ENCODE measurements around the gene SAFB. TPM values are rescaled to one million over a fixed set of nuclear protein-coding genes. Genes with fewer than 3 reads are reported as not detected.

Gene SAFB
- total RNA-seq, 1 experiment from 2014 or later: 143 TPM

GRCh38 chr19:5676105-5676771 lies 53.4 kb downstream of the SAFB start:
- no TSS peak for BruUV-seq (replicated peaks)
- Histone ChIP-seq H3K79me2 (ENCODE audit: insufficient read depth, low read length) (peaks cover 12% of the 10 kb centered on the region), H3K9ac (ENCODE audit: low read length) (no peak overlapping the region), H2AFZ (ENCODE audit: low read depth, low read length, poor library complexity, severe bottlenecking) (no peak overlapping the region), H3K9me3 (ENCODE audit: control insufficient read depth in 1 of 2, insufficient read depth in 1 of 2, low read depth in 1 of 2, low read length in 2 of 2) (no peaks in the 10 kb centered on the region), H3K4me2 (ENCODE audit: low read length) (no peak overlapping the region), H3K27ac (ENCODE audit: low read depth, low read length) (no peak overlapping the region), H4K20me1 (ENCODE audit: insufficient read depth) (no peaks in the 10 kb centered on the region), H3K9me2 (ENCODE audit: insufficient read depth) (no peaks in the 10 kb centered on the region), H3K4me3 (replicated peaks in 1 of 2; ENCODE audit: low read depth in 1 of 2, low read length in 2 of 2) (no peak overlapping the region), H3K4me1 (ENCODE audit: control insufficient read depth in 1 of 2, insufficient read depth in 2 of 2, low read length in 2 of 2) (peaks cover 4 to 15% of the 10 kb centered on the region in 2 experiments; a peak in 2 of 4 replicates), H3K27me3 (ENCODE audit: insufficient read depth, low read length) (no peaks in the 10 kb centered on the region), H3K36me3 (ENCODE audit: control insufficient read depth in 1 of 2, insufficient read depth in 2 of 2, low read length in 2 of 2) (no peaks in the 10 kb centered on the region)
- POLR2A ChIA-PET: no interaction called here
- RAD21 ChIA-PET (ENCODE audit: low non-redundant PET in 1 of 2, low total read pairs in 2 of 2, uncharacterized antibody in 2 of 2, unreplicated experiment in 2 of 2): no interaction called here
- DNase-seq (ENCODE audit: low read depth, low spot score): no peak
- ATAC-seq: no peak
- no peak for TF ChIP-seq YY1 (IDR thresholded peaks at IDR 0.05; ENCODE audit: extremely low read depth, insufficient replicate concordance, low read depth, low read length)
- intact Hi-C loops (cut with micrococcal nuclease): no loop called here
- CTCF ChIA-PET: interaction anchor here (0.5 to 1.3 kb wide), 2 partner anchors 11 to 96 kb away, joined by 3 to 5 read pairs; no protein-coding TSS in a partner anchor

GRCh38 chr19:5676772-5677105 lies 53.9 kb downstream of the SAFB start:
- POLR2A ChIA-PET: no interaction called here
- RAD21 ChIA-PET (ENCODE audit: low non-redundant PET in 1 of 2, low total read pairs in 2 of 2, uncharacterized antibody in 2 of 2, unreplicated experiment in 2 of 2): no interaction called here
- Histone ChIP-seq H2AFZ (ENCODE audit: low read depth, low read length, poor library complexity, severe bottlenecking) (no peak overlapping the region), H3K4me3 (replicated peaks in 1 of 2; ENCODE audit: low read depth in 1 of 2, low read length in 2 of 2) (no peak overlapping the region), H3K79me2 (ENCODE audit: insufficient read depth, low read length) (peaks cover 12% of the 10 kb centered on the region), H4K20me1 (ENCODE audit: insufficient read depth) (no peaks in the 10 kb centered on the region), H3K9me2 (ENCODE audit: insufficient read depth) (no peaks in the 10 kb centered on the region), H3K9ac (ENCODE audit: low read length) (no peak overlapping the region), H3K4me1 (ENCODE audit: control insufficient read depth in 1 of 2, insufficient read depth in 2 of 2, low read length in 2 of 2) (peaks cover 5 to 17% of the 10 kb centered on the region in 2 experiments; a peak in 2 of 4 replicates), H3K4me2 (ENCODE audit: low read length) (no peak overlapping the region), H3K9me3 (ENCODE audit: control insufficient read depth in 1 of 2, insufficient read depth in 1 of 2, low read depth in 1 of 2, low read length in 2 of 2) (no peaks in the 10 kb centered on the region), H3K27me3 (ENCODE audit: insufficient read depth, low read length) (no peaks in the 10 kb centered on the region), H3K36me3 (ENCODE audit: control insufficient read depth in 1 of 2, insufficient read depth in 2 of 2, low read length in 2 of 2) (no peaks in the 10 kb centered on the region), H3K27ac (ENCODE audit: low read depth, low read length) (no peak overlapping the region)
- CTCF ChIA-PET: interaction anchor here (1.3 kb wide), 1 partner anchor 10 kb away, joined by 5 read pairs; no protein-coding TSS in a partner anchor
- intact Hi-C loops (cut with micrococcal nuclease): no loop called here
- ATAC-seq (no peak), DNase-seq (ENCODE audit: low read depth, low spot score) (no peak)
- TF ChIP-seq SIN3A (IDR thresholded peaks at IDR 0.05; ENCODE audit: low read depth) (no peak), FOSL1 (IDR thresholded peaks at IDR 0.05; ENCODE audit: low read depth) (no peak), ZBTB33 (IDR thresholded peaks at IDR 0.05; ENCODE audit: extremely low read depth, insufficient replicate concordance, low read length) (no peak), CBX3 (IDR thresholded peaks at IDR 0.05; ENCODE audit: low read depth) (no peak), ZNF274 (IDR thresholded peaks at IDR 0.05; ENCODE audit: low read depth, low read length) (no peak), CTCF (IDR thresholded peaks at IDR 0.05 in 2 of 3, conservative IDR thresholded peaks at IDR 0.05 in 1 of 3; ENCODE audit: borderline replicate concordance in 1 of 3, insufficient read depth in 1 of 3, low read depth in 2 of 3, low read length in 2 of 3) (no peak), ELF1 (IDR thresholded peaks at IDR 0.05; ENCODE audit: borderline replicate concordance, low read depth) (no peak), EGR1 (IDR thresholded peaks at IDR 0.05; ENCODE audit: low read depth) (no peak), TCF7L2 (IDR thresholded peaks at IDR 0.05; ENCODE audit: borderline replicate concordance, extremely low read depth, insufficient read depth, insufficient read length) (no peak), POLR2A (IDR thresholded peaks at IDR 0.05; ENCODE audit: borderline replicate concordance, extremely low read depth, insufficient read depth, insufficient read length) (no peak)
- BruUV-seq (replicated peaks): no TSS peak
